Activated CD8-positive, alpha-beta memory T cell treated with anti-CD3 and anti-CD28 coated beads for 1 hour (primary cell): ENCODE data around the gene SATB1.

Experiments used
- DNase-seq, 2 donors: peaks; one replicate each; pipeline ENCODE4 v3.0.0-alpha.2; 2020; ENCODE audit warnings: low read depth in 1 of 2; ENCODE audit errors: extremely low read depth in 1 of 2

The SATB1 gene

GRCh38 chr3:18402239-18402799 is 22.8 kb downstream of the SATB1 start:
- DNase-seq = no peak

GRCh38 chr3:18401300-18401961 is 23.7 kb downstream of the SATB1 start:
- no peak for DNase-seq

GRCh38 chr3:18398448-18398847 is 26.7 kb downstream of the SATB1 start:
- DNase-seq = no peak

- DNase-seq = no peak
Measured at GRCh38 chr3:18396428-18396827, 28.7 kb downstream of the SATB1 start.

GRCh38 chr3:18394384-18394995 is 30.6 kb downstream of the SATB1 start:
- DNase-seq = no peak

- no peak for DNase-seq
Measured at GRCh38 chr3:18393906-18394305, 31.2 kb downstream of the SATB1 start.

GRCh38 chr3:18390024-18390660 is 35.0 kb downstream of the SATB1 start:
- no peak for DNase-seq

- DNase-seq = peak in 1 of 2 donors; percentile 12
Measured at GRCh38 chr3:18389108-18389733, 35.9 kb downstream of the SATB1 start.

- DNase-seq = no peak
Measured at GRCh38 chr3:18386274-18386890, 38.8 kb downstream of the SATB1 start.

- no peak for DNase-seq
Measured at GRCh38 chr3:18385706-18386105, 39.4 kb downstream of the SATB1 start.

GRCh38 chr3:18382760-18383369 is 42.3 kb downstream of the SATB1 start:
- DNase-seq = no peak

GRCh38 chr3:18379647-18380046 is 45.5 kb downstream of the SATB1 start:
- no peak for DNase-seq

GRCh38 chr3:18378218-18378617 is 46.9 kb downstream of the SATB1 start:
- DNase-seq = no peak

- no peak for DNase-seq
Measured at GRCh38 chr3:18376682-18377081, 48.5 kb downstream of the SATB1 start.

GRCh38 chr3:18372786-18373405 is 52.2 kb downstream of the SATB1 start:
- DNase-seq = no peak

- no peak for DNase-seq
Measured at GRCh38 chr3:18370672-18371071, 54.5 kb downstream of the SATB1 start.

GRCh38 chr3:18369551-18370185 is 55.5 kb downstream of the SATB1 start:
- no peak for DNase-seq

- DNase-seq = no peak
Measured at GRCh38 chr3:18366258-18366657, 58.9 kb downstream of the SATB1 start.

- no peak for DNase-seq
Measured at GRCh38 chr3:18363338-18363737, 61.8 kb downstream of the SATB1 start.

- no peak for DNase-seq
Measured at GRCh38 chr3:18357747-18358146, 67.4 kb downstream of the SATB1 start.
